SK-N-SH (cell line): ENCODE measurements around the gene NTM. TPM values are rescaled to one million over a fixed set of nuclear protein-coding genes. Genes with fewer than 3 reads are reported as not detected.
A peak's percentile ranks its signal among the peaks of the same experiment; 100 is the strongest.

Experiments
- CTCF ChIA-PET: fragments of 300-600, 350-600 bp; formaldehyde crosslinking; extraction: SDS; loops from one replicate; lab custom pipeline; 2021; lab: Yijun Ruan, JAX
- POLR2A ChIA-PET: fragments of 350-600 bp; sonication (Branson Sonifier 250); formaldehyde crosslinking; extraction: SDS; loops from one replicate; lab custom pipeline; 2020; ENCODE audit warnings: antibody characterized with exemption, inconsistent platforms; lab: Yijun Ruan, JAX
- DNase-seq: peaks from one replicate; pipeline ENCODE4 v3.0.0; 2012
- H2AFZ ChIP-seq: fragments of 200-600 bp; sonication (generic); 2 replicates; pipeline ENCODE4 v1.8.1; 2016; ENCODE audit warnings: antibody characterized with exemption, mild to moderate bottlenecking, low read depth
- H3F3A ChIP-seq: fragments of 200-600 bp; sonication (generic); replicated peaks from 2 replicates; pipeline ENCODE3; 2016; ENCODE audit warnings: antibody characterized with exemption, mild to moderate bottlenecking; ENCODE audit not compliant: insufficient read depth
- H3K27ac ChIP-seq, 2 experiments: fragments of 200-500 bp in 1 of 2; fragments of 200-600 bp in 1 of 2; sonication (Bioruptor generic) in 1 of 2; sonication (generic), shearing (Covaris generic) in 1 of 2; 2 replicates each; pipeline versions ENCODE4 v1.5.1 to v1.6.1; 2014 to 2016; ENCODE audit warnings: low read depth in 2 of 2, inconsistent platforms in 1 of 2, low read length in 1 of 2, mild to moderate bottlenecking in 1 of 2, mixed read lengths in 1 of 2
- H3K27me3 ChIP-seq: fragments of 200-600 bp; sonication (generic), shearing (Covaris generic); 2 replicates; pipeline ENCODE4 v1.6.1; 2016; ENCODE audit warnings: mixed run types; ENCODE audit not compliant: insufficient read depth
- H3K36me3 ChIP-seq, 2 experiments: fragments of 200-500 bp in 1 of 2; fragments of 200-600 bp in 1 of 2; sonication (Bioruptor generic) in 1 of 2; sonication (generic) in 1 of 2; replicated peaks in 1 of 2; 2 replicates each; pipeline versions ENCODE3 to v1.5.1; 2014 to 2016; ENCODE audit warnings: low read length in 1 of 2, mild to moderate bottlenecking in 1 of 2; ENCODE audit not compliant: insufficient read depth in 2 of 2, control insufficient read depth in 1 of 2
- H3K4me1 ChIP-seq, 2 experiments: fragments of 200-500 bp in 1 of 2; fragments of 200-600 bp in 1 of 2; sonication (Bioruptor generic) in 1 of 2; sonication (generic), shearing (Covaris generic) in 1 of 2; 2 replicates each; pipeline versions ENCODE4 v1.5.1 to v1.6.1; 2014 to 2016; ENCODE audit warnings: low read depth in 1 of 2, low read length in 1 of 2, mixed run types in 1 of 2; ENCODE audit not compliant: insufficient read depth in 2 of 2, control insufficient read depth in 1 of 2
- H3K4me2 ChIP-seq: fragments of 200-600 bp; sonication (generic), shearing (Covaris generic); 2 replicates; pipeline ENCODE4 v1.6.1; 2017; ENCODE audit warnings: mixed run types
- H3K4me3 ChIP-seq, 2 experiments: fragments of 200-500 bp in 1 of 2; fragments of 200-600 bp in 1 of 2; sonication (Bioruptor generic) in 1 of 2; sonication (generic), shearing (Covaris generic) in 1 of 2; 2 replicates each; pipeline versions ENCODE4 v1.5.1 to v1.8.1; 2014 to 2016; ENCODE audit warnings: low read depth in 2 of 2, inconsistent platforms in 1 of 2, low read length in 1 of 2, mild to moderate bottlenecking in 1 of 2, mixed read lengths in 1 of 2, moderate library complexity in 1 of 2
- H3K79me2 ChIP-seq: fragments of 200-600 bp; sonication (generic); 2 replicates; pipeline ENCODE4 v1.8.1; 2017; ENCODE audit warnings: mild to moderate bottlenecking; ENCODE audit not compliant: insufficient read depth
- H3K9ac ChIP-seq: fragments of 200-600 bp; sonication (generic); 2 replicates; pipeline ENCODE4 v1.6.1; 2017; ENCODE audit warnings: mixed run types
- H3K9me2 ChIP-seq: fragments of 200-600 bp; sonication (generic); 2 replicates; pipeline ENCODE4 v1.6.1; 2017; ENCODE audit warnings: mixed run types
- H3K9me3 ChIP-seq: fragments of 200-600 bp; sonication (generic); 2 replicates; pipeline ENCODE4 v1.6.1; 2017; ENCODE audit warnings: mixed run types, mild to moderate bottlenecking, moderate library complexity
- H4K20me1 ChIP-seq: fragments of 200-600 bp; sonication (generic); 2 replicates; pipeline ENCODE4 v1.6.1; 2017; ENCODE audit warnings: mild to moderate bottlenecking, mixed run types; ENCODE audit not compliant: insufficient read depth
- ELF1 ChIP-seq: IDR thresholded peaks from 2 replicates; pipeline ENCODE4 v1.4.0; 2012
- EP300 ChIP-seq, 2 experiments: IDR thresholded peaks; 2 replicates each; pipeline versions ENCODE4 v1.4.0 to v1.6.1; 2012; ENCODE audit warnings: borderline replicate concordance in 1 of 2, low read depth in 1 of 2, low read length in 1 of 2
- FOSL2 ChIP-seq: IDR thresholded peaks from 2 replicates; pipeline ENCODE4 v1.4.0; 2012; ENCODE audit warnings: low read depth, mild to moderate bottlenecking, moderate library complexity, borderline replicate concordance
- FOXM1 ChIP-seq: IDR thresholded peaks from 2 replicates; pipeline ENCODE4 v1.4.0; 2012; ENCODE audit warnings: low read depth, mild to moderate bottlenecking
- GABPA ChIP-seq: IDR thresholded peaks from 2 replicates; pipeline ENCODE4 v1.4.0; 2012; ENCODE audit warnings: low read depth, mild to moderate bottlenecking
- GATA2 ChIP-seq: sonication (generic); formaldehyde crosslinking; IDR thresholded peaks from 2 replicates; pipeline ENCODE4 v1.5.0; 2020; ENCODE audit warnings: mild to moderate bottlenecking, missing genetic modification reagents
- JUND ChIP-seq: IDR thresholded peaks from 2 replicates; pipeline ENCODE4 v1.4.0; 2012
- MEF2A ChIP-seq: IDR thresholded peaks from 2 replicates; pipeline ENCODE4 v1.4.0; 2012; ENCODE audit warnings: low read depth, borderline replicate concordance
- MXI1 ChIP-seq: IDR thresholded peaks from 2 replicates; pipeline ENCODE4 v1.6.1; 2012; ENCODE audit warnings: mild to moderate bottlenecking, low read depth, low read length, improper control_type of control experiment
- NFIC ChIP-seq: IDR thresholded peaks from 2 replicates; pipeline ENCODE4 v1.4.0; 2012; ENCODE audit warnings: borderline replicate concordance
- NRF1 ChIP-seq: IDR thresholded peaks from 2 replicates; pipeline ENCODE4 v1.6.1; 2012; ENCODE audit warnings: low read depth, mild to moderate bottlenecking, low read length
- POLR2AphosphoS5 ChIP-seq: IDR thresholded peaks from 2 replicates; pipeline ENCODE4 v1.6.1; 2012; ENCODE audit warnings: low read depth, low read length
- RCOR1 ChIP-seq: fragments of 150-350 bp; IDR thresholded peaks from 2 replicates; pipeline ENCODE4 v1.6.1; 2017; ENCODE audit warnings: antibody characterized with exemption, low read length
- RXRA ChIP-seq: IDR thresholded peaks from 2 replicates; pipeline ENCODE4 v1.4.0; 2012; ENCODE audit warnings: low read depth, mild to moderate bottlenecking, borderline replicate concordance
- TCF12 ChIP-seq: IDR thresholded peaks from 2 replicates; pipeline ENCODE4 v1.4.0; 2012
- TEAD4 ChIP-seq: IDR thresholded peaks from 2 replicates; pipeline ENCODE4 v1.4.0; 2012; ENCODE audit warnings: mild to moderate bottlenecking, borderline replicate concordance; ENCODE audit not compliant: insufficient read depth
- WGBS: methylation state at CpG from one replicate; pipeline ENCODE4 v1.1.6; 2017; ENCODE audit warnings: low lambda C conversion rate; 5-methylcytosine and 5-hydroxymethylcytosine counted together
- polyA plus RNA-seq, 3 experiments: library from polyadenylated mRNA; depleted of rRNA; stranded (reverse); fragments of >200 nt; gene quantifications; 2 replicates each; pipeline ENCODE4 v1.2.3, GENCODE V29; 2012
- TF ChIP-seq, protein P1 (sequence below): IDR thresholded peaks from 2 replicates; pipeline ENCODE4 v1.4.0; 2012; ENCODE audit warnings: low read depth, borderline replicate concordance
- TF ChIP-seq, protein P2 (sequence below): IDR thresholded peaks from 2 replicates; pipeline ENCODE4 v1.6.1; 2012; ENCODE audit warnings: mild to moderate bottlenecking, low read depth, low read length, moderate library complexity
- TF ChIP-seq, protein P3 (sequence below): fragments of 150-350 bp; IDR thresholded peaks from 2 replicates; pipeline ENCODE4 v1.6.1; 2016; ENCODE audit warnings: mild to moderate bottlenecking, low read depth, low read length
- TF ChIP-seq, protein P4 (sequence below): IDR thresholded peaks from 2 replicates; pipeline ENCODE4 v1.4.0; 2012; ENCODE audit warnings: low read depth
- TF ChIP-seq, protein P5 (sequence below): fragments of 200-600 bp; sonication (generic); IDR thresholded peaks from 2 replicates; pipeline ENCODE4 v1.6.1; 2017; ENCODE audit warnings: antibody characterized with exemption, mild to moderate bottlenecking, moderate library complexity
- TF ChIP-seq, protein P6 (sequence below): IDR thresholded peaks from 2 replicates; pipeline ENCODE4; 2012

The NTM gene
- polyA plus RNA-seq, 1 of the 3 experiments (the other 2 are of a cell fraction) = 20.0 TPM

DNA sequence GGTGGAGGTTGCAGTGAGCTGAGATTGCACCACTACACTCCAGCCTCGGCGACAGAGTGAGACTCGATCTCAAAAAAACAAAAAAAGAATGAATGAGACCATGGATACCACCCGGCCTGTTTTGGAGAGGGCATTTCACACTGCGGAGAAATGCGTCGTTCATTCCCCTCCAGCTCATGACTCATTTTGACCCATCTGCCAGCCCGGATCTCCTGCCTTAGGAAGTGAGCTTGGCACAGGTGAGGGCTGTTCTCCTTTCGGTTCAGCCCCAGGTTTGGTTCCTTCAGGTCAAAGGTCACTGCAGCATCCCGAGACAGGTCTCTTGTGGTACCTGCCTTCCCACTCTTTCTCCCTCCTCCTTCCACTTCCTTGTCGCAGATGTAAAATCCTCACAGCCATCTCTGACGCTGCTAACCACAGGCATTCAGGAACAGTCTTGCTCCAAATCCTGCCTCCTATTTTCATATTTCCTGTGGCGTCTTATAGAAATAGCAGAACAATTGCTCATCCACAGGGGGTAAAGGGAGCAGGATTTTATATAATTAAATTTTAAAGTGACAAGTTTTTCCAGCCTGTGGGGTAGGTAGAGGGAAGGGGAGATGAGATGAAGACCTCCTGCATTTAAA lies 517.9 kb downstream of the NTM start:
- Histone ChIP-seq H2AFZ (peak overlapping the region; percentile 72), H3K36me3 (no peaks in the 10 kb centered on the region), H4K20me1 (no peaks in the 10 kb centered on the region), H3F3A (peaks cover 12% of the 10 kb centered on the region), H3K4me1 (peaks cover 4 to 31% of the 10 kb centered on the region in 2 experiments; a peak in 3 of 4 replicates), H3K9me3 (no peaks in the 10 kb centered on the region), H3K4me2 (peak overlapping the region; percentile 45), H3K27me3 (no peaks in the 10 kb centered on the region), H3K27ac (peak overlapping the region; percentile 53 to 97; a peak in 3 of 4 replicates), H3K9me2 (no peaks in the 10 kb centered on the region), H3K9ac (peak overlapping the region; percentile 75), H3K4me3 (no peak overlapping the region), H3K79me2 (no peaks in the 10 kb centered on the region)
- POLR2A ChIA-PET = no interaction called here
- DNase-seq = no peak
- CTCF ChIA-PET = interaction anchor here (1.2 to 2.5 kb wide), 2 partner anchors 20 to 140 kb away, joined by 3 to 6 read pairs; no protein-coding TSS in a partner anchor
- WGBS = 24% methylated on average over 13 of the region's 13 CpGs
- TF ChIP-seq, protein P1, sequence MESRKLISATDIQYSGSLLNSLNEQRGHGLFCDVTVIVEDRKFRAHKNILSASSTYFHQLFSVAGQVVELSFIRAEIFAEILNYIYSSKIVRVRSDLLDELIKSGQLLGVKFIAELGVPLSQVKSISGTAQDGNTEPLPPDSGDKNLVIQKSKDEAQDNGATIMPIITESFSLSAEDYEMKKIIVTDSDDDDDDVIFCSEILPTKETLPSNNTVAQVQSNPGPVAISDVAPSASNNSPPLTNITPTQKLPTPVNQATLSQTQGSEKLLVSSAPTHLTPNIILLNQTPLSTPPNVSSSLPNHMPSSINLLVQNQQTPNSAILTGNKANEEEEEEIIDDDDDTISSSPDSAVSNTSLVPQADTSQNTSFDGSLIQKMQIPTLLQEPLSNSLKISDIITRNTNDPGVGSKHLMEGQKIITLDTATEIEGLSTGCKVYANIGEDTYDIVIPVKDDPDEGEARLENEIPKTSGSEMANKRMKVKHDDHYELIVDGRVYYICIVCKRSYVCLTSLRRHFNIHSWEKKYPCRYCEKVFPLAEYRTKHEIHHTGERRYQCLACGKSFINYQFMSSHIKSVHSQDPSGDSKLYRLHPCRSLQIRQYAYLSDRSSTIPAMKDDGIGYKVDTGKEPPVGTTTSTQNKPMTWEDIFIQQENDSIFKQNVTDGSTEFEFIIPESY = no peak
- TF ChIP-seq TEAD4 = peak; percentile 76
- TF ChIP-seq FOXM1 = no peak
- TF ChIP-seq, protein P2, sequence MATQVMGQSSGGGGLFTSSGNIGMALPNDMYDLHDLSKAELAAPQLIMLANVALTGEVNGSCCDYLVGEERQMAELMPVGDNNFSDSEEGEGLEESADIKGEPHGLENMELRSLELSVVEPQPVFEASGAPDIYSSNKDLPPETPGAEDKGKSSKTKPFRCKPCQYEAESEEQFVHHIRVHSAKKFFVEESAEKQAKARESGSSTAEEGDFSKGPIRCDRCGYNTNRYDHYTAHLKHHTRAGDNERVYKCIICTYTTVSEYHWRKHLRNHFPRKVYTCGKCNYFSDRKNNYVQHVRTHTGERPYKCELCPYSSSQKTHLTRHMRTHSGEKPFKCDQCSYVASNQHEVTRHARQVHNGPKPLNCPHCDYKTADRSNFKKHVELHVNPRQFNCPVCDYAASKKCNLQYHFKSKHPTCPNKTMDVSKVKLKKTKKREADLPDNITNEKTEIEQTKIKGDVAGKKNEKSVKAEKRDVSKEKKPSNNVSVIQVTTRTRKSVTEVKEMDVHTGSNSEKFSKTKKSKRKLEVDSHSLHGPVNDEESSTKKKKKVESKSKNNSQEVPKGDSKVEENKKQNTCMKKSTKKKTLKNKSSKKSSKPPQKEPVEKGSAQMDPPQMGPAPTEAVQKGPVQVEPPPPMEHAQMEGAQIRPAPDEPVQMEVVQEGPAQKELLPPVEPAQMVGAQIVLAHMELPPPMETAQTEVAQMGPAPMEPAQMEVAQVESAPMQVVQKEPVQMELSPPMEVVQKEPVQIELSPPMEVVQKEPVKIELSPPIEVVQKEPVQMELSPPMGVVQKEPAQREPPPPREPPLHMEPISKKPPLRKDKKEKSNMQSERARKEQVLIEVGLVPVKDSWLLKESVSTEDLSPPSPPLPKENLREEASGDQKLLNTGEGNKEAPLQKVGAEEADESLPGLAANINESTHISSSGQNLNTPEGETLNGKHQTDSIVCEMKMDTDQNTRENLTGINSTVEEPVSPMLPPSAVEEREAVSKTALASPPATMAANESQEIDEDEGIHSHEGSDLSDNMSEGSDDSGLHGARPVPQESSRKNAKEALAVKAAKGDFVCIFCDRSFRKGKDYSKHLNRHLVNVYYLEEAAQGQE = no peak
- no peak for TF ChIP-seq POLR2AphosphoS5
- TF ChIP-seq GATA2 (CRISPR knock-in tag) = no peak
- TF ChIP-seq RCOR1 = no peak
- TF ChIP-seq EP300 (IDR thresholded peaks at IDR 0.05; ENCODE audit: borderline replicate concordance in 1 of 2, low read depth in 1 of 2, low read length in 1 of 2) = peak in 1 of 2 experiments; percentile 79; a peak in 2 of 4 replicates
- no peak for TF ChIP-seq GABPA
- TF ChIP-seq, protein P3, sequence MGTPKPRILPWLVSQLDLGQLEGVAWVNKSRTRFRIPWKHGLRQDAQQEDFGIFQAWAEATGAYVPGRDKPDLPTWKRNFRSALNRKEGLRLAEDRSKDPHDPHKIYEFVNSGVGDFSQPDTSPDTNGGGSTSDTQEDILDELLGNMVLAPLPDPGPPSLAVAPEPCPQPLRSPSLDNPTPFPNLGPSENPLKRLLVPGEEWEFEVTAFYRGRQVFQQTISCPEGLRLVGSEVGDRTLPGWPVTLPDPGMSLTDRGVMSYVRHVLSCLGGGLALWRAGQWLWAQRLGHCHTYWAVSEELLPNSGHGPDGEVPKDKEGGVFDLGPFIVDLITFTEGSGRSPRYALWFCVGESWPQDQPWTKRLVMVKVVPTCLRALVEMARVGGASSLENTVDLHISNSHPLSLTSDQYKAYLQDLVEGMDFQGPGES = no peak
- TF ChIP-seq, protein P4, sequence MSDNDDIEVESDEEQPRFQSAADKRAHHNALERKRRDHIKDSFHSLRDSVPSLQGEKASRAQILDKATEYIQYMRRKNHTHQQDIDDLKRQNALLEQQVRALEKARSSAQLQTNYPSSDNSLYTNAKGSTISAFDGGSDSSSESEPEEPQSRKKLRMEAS = no peak
- TF ChIP-seq TCF12 = peak; percentile 81
- TF ChIP-seq NFIC = peak; percentile 76
- TF ChIP-seq, protein P5, sequence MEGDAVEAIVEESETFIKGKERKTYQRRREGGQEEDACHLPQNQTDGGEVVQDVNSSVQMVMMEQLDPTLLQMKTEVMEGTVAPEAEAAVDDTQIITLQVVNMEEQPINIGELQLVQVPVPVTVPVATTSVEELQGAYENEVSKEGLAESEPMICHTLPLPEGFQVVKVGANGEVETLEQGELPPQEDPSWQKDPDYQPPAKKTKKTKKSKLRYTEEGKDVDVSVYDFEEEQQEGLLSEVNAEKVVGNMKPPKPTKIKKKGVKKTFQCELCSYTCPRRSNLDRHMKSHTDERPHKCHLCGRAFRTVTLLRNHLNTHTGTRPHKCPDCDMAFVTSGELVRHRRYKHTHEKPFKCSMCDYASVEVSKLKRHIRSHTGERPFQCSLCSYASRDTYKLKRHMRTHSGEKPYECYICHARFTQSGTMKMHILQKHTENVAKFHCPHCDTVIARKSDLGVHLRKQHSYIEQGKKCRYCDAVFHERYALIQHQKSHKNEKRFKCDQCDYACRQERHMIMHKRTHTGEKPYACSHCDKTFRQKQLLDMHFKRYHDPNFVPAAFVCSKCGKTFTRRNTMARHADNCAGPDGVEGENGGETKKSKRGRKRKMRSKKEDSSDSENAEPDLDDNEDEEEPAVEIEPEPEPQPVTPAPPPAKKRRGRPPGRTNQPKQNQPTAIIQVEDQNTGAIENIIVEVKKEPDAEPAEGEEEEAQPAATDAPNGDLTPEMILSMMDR = no peak
- no peak for TF ChIP-seq NRF1
- TF ChIP-seq, protein P6, sequence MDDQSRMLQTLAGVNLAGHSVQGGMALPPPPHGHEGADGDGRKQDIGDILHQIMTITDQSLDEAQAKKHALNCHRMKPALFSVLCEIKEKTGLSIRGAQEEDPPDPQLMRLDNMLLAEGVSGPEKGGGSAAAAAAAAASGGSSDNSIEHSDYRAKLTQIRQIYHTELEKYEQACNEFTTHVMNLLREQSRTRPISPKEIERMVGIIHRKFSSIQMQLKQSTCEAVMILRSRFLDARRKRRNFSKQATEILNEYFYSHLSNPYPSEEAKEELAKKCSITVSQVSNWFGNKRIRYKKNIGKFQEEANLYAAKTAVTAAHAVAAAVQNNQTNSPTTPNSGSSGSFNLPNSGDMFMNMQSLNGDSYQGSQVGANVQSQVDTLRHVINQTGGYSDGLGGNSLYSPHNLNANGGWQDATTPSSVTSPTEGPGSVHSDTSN = peak; percentile 60
- TF ChIP-seq JUND = peak; percentile 71
- TF ChIP-seq MEF2A = peak; percentile 74
- peak; percentile 76 for TF ChIP-seq ELF1
- TF ChIP-seq FOSL2 = peak; percentile 46; the same call in 1 of the 2 replicates
- peak; percentile 46; the same call in 1 of the 2 replicates for TF ChIP-seq RXRA
- no peak for TF ChIP-seq MXI1
